ENCODE data around the gene ERFE. TPM values are rescaled to one million over a fixed set of nuclear protein-coding genes. Genes with fewer than 3 reads are reported as not detected.

Gene ERFE
- polyA plus RNA-seq, 3 donors, result 8.6 to 10.2 (median 8.9) TPM

DNA sequence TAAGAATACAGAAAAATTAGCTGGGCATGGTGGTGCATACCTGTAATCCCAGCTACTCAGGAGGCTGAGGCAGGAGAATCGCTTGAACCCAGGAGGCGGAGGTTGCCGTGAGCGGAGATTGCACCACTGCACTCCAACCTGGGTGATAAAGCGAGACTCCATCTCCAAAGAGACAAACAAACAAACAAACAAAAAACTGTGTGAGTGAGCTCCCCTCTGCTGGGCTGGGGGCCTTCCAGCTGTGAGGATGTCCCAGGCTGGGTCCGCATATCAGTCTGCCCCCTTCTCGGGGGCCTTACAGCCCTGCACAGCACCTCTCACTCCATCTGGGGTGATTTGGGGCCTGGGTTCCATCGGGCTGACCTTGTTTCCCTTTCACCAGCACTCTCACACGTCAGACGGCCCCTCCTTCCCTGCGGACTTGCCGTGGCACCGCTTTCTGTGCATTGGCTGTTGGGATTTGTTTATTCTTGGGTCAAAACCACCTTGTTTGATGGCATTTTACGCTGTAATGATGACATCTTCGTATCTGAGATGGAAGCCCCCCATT is 23.1 kb upstream of the ERFE start:
- no peak for DNase-seq (ENCODE audit: extremely low read depth in 1 of 11, low read depth in 9 of 11, low spot score in 4 of 11)

- DNase-seq (ENCODE audit: extremely low read depth in 1 of 11, low read depth in 9 of 11, low spot score in 4 of 11), result no peak
These were observed 21.8 kb upstream of the ERFE start for GRCh38 chr2:238136820-238137537.

DNA sequence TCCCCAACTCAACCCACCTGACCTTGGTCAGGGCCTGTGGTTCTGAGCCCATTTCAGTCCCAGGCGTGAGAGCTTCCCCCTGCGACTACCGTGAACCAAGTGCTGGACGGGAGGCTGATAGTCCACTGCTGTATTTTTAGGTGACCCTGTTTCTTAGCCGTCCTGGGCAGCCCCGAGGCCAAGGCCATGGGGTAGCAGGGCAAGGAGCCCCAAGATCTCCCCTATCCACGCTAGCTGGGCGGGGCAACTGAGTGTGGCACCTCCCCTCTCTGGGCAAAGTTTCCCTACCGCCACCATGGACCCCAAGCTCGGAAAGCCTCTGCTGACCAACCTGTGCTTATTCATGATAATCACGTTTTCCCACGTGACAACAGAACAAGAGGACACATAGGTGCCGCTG is 20.9 kb upstream of the ERFE start:
- no peak for DNase-seq (ENCODE audit: extremely low read depth in 1 of 11, low read depth in 9 of 11, low spot score in 4 of 11)

GRCh38 chr2:238138331-238139195 is 20.2 kb upstream of the ERFE start, which contains the start of gene KLHL30:
KLHL30 (plus strand) TSS chr2:238138668; CDS start chr2:238140755, 2,087 bp downstream.
- no peak for DNase-seq (ENCODE audit: extremely low read depth in 1 of 11, low read depth in 9 of 11, low spot score in 4 of 11)

DNA sequence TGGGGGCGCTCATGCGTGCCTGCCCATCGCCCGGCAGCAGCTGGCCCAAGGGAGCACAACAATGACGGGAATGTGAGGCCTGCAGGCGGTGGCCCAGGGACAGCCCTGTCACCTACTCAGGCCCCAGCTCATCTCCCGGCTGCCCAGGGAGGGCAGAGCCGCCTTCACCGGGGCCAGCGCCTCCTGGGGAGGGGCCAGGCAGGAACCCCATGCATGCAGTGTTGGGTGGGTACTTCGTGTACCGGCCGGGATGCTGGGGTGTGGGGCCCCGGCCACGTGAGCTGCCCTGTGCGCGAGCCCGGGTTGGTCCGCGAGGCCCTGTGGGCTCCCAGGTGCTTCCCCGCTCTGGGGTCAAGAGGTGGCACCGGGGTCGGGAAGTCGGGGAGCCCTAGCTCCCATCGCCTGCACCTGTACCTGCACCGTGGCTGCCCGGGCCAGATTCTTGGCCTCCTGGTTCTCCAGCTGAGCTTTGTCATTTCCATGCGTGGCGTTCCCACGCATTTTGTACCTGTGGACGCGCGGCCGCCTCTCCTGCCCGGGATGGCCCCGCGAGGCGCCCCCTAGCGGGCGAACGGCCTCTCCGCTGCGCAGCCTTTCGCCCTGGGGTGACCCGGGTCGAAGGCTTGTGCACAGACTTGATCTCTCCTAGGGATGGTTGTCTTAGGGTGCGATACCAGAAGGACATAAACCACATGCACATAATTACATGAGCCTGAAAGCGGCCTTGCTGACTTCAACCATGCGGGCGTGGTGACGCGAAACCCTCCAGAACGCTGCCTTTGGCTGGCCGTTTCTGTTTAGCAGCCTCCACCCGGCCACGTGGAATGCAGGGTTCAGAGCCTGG is 19.4 kb upstream of the ERFE start:
- DNase-seq (ENCODE audit: extremely low read depth in 1 of 11, low read depth in 9 of 11, low spot score in 4 of 11), result no peak

DNA sequence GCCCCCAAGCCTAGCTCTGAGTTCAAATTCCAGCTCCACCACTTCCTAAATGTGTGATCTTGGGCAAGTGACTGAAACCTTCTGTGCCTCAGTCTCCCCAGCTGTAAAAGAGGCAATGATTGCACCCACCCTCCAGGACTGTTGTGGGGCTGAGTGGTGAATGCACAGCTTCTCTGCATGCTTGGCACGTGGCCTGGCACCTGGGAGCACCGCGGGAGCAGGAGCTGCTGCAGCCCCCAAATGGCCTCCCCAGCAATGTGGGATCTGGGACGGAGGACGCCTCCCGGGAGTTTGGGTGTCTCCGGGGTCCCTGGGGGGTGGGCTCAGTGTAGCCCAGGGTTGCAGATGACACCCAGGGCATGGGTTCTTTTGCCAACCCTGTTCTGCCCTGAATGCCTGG is 18.7 kb upstream of the ERFE start:
- DNase-seq (ENCODE audit: extremely low read depth in 1 of 11, low read depth in 9 of 11, low spot score in 4 of 11), result no peak

- DNase-seq (ENCODE audit: extremely low read depth in 1 of 11, low read depth in 9 of 11, low spot score in 4 of 11), result no peak
These were observed 17.8 kb upstream of the ERFE start for GRCh38 chr2:238140721-238141540.

- DNase-seq (ENCODE audit: extremely low read depth in 1 of 11, low read depth in 9 of 11, low spot score in 4 of 11), result no peak
These were observed 17.0 kb upstream of the ERFE start for GRCh38 chr2:238141541-238142318.

- no peak for DNase-seq (ENCODE audit: extremely low read depth in 1 of 11, low read depth in 9 of 11, low spot score in 4 of 11)
These were observed 16.2 kb upstream of the ERFE start for GRCh38 chr2:238142382-238143205.

DNA sequence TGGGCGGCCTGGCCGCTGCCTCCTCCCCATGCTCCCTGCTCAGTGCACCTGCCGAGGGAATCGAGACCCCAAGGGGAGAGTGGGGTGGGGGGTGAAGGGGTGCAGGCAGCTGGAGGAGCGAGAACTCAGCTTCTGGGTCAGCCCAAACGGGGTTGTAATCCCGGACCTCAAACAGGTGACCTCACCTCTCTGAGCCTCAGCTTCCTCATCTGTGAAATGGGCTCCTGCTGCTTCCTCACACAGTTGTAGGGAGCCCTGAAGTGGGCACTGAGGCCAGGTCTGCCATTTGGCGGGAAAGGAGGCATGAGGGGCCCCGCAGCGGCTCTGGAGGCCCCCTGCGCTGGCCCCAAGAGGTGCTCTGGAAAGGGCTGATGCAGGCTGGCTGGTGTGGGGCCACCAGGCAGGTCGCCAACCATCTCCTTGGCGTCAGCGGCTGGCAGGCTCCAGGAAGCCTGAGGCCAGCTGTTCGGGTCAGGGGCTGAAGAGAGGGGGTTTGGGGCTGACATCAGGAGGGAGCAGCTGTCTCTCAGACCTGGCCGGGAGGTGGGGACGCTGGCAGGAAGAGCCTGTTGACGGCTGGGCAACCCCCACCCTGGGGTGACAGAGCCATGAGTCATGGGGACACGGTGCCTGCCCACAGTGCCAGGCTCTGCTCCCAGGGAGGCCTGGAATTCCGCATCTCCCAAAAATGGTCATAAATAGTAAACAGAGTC is 15.4 kb upstream of the ERFE start:
- no peak for DNase-seq (ENCODE audit: extremely low read depth in 1 of 11, low read depth in 9 of 11, low spot score in 4 of 11)

DNA sequence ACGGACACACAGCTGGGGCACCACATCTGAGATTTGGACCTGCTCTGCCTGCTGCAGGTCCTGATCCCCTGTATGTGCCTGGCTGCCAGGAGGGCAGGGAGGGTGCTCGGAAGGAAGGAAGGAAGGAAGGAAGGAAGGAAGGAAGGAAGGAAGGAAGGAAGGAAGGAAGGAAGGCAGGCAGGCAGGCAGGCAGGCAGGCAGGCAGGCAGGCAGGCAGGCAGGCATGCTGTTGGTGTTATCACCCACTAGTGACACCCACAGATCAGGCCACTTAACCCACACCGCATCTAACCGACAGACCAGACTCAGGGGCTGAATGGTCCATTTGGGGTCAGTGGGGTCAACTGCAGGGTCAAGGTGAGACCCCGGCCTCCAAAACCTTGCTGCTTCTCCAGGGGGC is 14.5 kb upstream of the ERFE start:
- DNase-seq (ENCODE audit: extremely low read depth in 1 of 11, low read depth in 9 of 11, low spot score in 4 of 11), result no peak

DNA sequence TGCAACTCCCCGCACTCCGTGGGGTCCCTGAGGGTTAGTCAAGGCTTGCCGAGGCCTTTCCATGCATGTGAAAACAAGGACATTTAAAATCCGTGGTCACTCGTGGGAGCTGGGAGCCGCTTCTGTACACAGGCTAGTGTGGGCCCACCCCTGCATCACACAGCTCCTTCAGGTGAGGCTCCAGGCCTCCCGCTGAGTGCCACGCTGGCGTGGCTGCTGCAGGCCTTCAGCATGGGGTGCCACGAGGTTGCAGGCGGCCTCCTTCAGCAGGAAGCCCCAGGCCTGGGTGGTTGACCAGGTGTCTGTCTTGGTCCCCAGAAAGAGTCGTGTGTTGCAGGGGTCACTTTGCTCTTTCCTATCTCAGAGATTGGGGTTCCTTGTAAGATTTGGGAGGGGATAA is 13.7 kb upstream of the ERFE start:
- DNase-seq (ENCODE audit: extremely low read depth in 1 of 11, low read depth in 9 of 11, low spot score in 4 of 11), result no peak

DNA sequence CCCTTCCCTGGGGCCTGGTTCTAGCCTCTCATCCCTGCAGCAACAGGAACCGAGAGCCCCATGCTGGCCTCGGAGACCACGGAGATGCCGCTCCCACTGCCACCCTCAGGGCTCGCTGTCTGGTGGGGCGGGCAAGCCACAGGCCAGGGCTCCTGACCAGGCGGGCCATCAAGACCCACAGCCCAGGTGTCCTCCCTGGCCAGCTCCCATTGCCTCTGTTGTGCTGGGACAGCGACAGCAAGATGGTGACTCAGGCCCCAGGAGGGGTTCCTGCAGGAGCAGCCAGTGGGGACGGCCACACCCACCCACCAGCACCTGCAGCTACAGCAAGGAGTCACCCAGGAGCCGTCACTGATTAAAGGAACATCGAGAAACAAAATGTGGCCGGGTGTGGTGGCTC is 12.9 kb upstream of the ERFE start:
- no peak for DNase-seq (ENCODE audit: extremely low read depth in 1 of 11, low read depth in 9 of 11, low spot score in 4 of 11)

- no peak for DNase-seq (ENCODE audit: extremely low read depth in 1 of 11, low read depth in 9 of 11, low spot score in 4 of 11)
These were observed 11.8 kb upstream of the ERFE start for GRCh38 chr2:238146884-238147544.

DNA sequence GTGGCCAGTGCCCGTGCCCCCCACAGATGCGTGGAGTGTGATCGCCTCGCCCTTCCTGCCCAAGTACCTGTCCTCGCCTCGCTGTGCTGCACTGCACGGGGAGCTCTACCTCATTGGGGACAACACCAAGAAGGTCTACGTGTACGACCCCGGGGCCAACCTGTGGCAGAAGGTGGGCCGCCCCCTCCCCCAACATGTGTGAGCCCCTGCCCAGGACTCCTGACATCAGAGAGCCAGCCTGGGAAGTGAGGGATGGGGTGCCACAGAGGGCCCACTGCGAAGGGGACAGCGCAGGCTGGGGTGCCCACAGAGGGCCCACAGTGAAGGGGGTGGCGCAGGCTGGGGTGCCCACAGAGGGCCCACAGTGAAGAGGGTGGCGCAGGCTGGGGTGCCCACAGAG is 9.8 kb upstream of the ERFE start:
- DNase-seq (ENCODE audit: extremely low read depth in 1 of 11, low read depth in 9 of 11, low spot score in 4 of 11), result no peak

All from renal cortex interstitium (tissue), 11 donors.